ENCODE results near the gene NANS.

DNA sequence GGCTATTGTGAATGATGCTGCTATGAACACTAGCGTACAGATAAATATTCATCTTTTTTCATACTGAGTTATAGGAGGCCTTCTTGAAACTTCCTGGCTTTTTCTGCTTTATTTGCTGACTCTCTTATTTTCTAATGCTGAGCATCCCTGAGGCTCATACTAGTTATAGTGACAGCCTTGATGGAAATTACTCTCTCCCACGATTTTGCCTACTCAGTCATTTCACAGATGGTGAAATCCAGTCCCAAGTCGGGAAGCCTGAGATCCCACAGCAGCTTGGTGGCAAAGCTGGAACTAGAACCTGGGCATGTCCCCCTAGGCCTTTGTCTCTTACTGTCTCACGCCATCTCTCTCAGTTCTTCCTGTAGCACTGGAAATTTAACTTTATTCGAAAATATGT lies 22.4 kb downstream of the NANS start:
- TF ChIP-seq, protein P1, sequence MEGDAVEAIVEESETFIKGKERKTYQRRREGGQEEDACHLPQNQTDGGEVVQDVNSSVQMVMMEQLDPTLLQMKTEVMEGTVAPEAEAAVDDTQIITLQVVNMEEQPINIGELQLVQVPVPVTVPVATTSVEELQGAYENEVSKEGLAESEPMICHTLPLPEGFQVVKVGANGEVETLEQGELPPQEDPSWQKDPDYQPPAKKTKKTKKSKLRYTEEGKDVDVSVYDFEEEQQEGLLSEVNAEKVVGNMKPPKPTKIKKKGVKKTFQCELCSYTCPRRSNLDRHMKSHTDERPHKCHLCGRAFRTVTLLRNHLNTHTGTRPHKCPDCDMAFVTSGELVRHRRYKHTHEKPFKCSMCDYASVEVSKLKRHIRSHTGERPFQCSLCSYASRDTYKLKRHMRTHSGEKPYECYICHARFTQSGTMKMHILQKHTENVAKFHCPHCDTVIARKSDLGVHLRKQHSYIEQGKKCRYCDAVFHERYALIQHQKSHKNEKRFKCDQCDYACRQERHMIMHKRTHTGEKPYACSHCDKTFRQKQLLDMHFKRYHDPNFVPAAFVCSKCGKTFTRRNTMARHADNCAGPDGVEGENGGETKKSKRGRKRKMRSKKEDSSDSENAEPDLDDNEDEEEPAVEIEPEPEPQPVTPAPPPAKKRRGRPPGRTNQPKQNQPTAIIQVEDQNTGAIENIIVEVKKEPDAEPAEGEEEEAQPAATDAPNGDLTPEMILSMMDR (IDR thresholded peaks at IDR 0.05; ENCODE audit: insufficient read depth, low read length) = no peak
- TF ChIP-seq POLR2AphosphoS5 (IDR thresholded peaks at IDR 0.05; ENCODE audit: low read depth) (no peak), GABPA (IDR thresholded peaks at IDR 0.05; ENCODE audit: low read depth) (no peak), SPI1 (IDR thresholded peaks at IDR 0.05; ENCODE audit: borderline replicate concordance, low read depth) (no peak)
- TF ChIP-seq, protein P2, sequence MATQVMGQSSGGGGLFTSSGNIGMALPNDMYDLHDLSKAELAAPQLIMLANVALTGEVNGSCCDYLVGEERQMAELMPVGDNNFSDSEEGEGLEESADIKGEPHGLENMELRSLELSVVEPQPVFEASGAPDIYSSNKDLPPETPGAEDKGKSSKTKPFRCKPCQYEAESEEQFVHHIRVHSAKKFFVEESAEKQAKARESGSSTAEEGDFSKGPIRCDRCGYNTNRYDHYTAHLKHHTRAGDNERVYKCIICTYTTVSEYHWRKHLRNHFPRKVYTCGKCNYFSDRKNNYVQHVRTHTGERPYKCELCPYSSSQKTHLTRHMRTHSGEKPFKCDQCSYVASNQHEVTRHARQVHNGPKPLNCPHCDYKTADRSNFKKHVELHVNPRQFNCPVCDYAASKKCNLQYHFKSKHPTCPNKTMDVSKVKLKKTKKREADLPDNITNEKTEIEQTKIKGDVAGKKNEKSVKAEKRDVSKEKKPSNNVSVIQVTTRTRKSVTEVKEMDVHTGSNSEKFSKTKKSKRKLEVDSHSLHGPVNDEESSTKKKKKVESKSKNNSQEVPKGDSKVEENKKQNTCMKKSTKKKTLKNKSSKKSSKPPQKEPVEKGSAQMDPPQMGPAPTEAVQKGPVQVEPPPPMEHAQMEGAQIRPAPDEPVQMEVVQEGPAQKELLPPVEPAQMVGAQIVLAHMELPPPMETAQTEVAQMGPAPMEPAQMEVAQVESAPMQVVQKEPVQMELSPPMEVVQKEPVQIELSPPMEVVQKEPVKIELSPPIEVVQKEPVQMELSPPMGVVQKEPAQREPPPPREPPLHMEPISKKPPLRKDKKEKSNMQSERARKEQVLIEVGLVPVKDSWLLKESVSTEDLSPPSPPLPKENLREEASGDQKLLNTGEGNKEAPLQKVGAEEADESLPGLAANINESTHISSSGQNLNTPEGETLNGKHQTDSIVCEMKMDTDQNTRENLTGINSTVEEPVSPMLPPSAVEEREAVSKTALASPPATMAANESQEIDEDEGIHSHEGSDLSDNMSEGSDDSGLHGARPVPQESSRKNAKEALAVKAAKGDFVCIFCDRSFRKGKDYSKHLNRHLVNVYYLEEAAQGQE (IDR thresholded peaks at IDR 0.05; ENCODE audit: insufficient replicate concordance, low read depth) = no peak

Measured in HL-60 (cell line).